GM18520 (cell line): Measurements from ENCODE around the gene GAST.

Experiments used
- ATAC-seq: cut with Tn5 transposase; IDR thresholded peaks from one replicate; pipeline ENCODE4 v1.9.1; 2021; ENCODE audit not compliant: unreplicated experiment

The GAST gene

GRCh38 chr17:41738801-41739112, 26.6 kb downstream of the GAST start:
- ATAC-seq, result no peak

- ATAC-seq, result no peak
Observed at GRCh38 chr17:41739661-41740352, 27.7 kb downstream of the GAST start.

GRCh38 chr17:41740506-41740905, 28.4 kb downstream of the GAST start:
- no peak for ATAC-seq

- ATAC-seq, result no peak
Observed at GRCh38 chr17:41741709-41742108, 29.6 kb downstream of the GAST start.

GRCh38 chr17:41748275-41748674, 36.1 kb downstream of the GAST start:
- ATAC-seq, result no peak

GRCh38 chr17:41750862-41751261, 38.7 kb downstream of the GAST start:
- ATAC-seq, result no peak

GRCh38 chr17:41751288-41751687, 39.2 kb downstream of the GAST start:
- ATAC-seq, result no peak

- no peak for ATAC-seq
Observed at GRCh38 chr17:41754066-41754465, 41.9 kb downstream of the GAST start.

GRCh38 chr17:41758601-41759000, 46.5 kb downstream of the GAST start:
- ATAC-seq, result no peak

GRCh38 chr17:41760878-41761277, 48.7 kb downstream of the GAST start:
- no peak for ATAC-seq

- no peak for ATAC-seq
Observed at GRCh38 chr17:41762391-41762790, 50.3 kb downstream of the GAST start.

- ATAC-seq, result no peak
Observed at GRCh38 chr17:41762841-41763240, 50.7 kb downstream of the GAST start.

GRCh38 chr17:41763327-41763726, 51.2 kb downstream of the GAST start:
- ATAC-seq, result no peak
